GM20000 (cell line): ENCODE data around the gene FBXL2.

Experiments
- DNase-seq: peaks from one replicate; pipeline ENCODE4 v3.0.0; 2012; ENCODE audit warnings: low spot score
- CTCF ChIP-seq: IDR thresholded peaks from 2 replicates; pipeline ENCODE4 v1.5.1; 2012; ENCODE audit warnings: mild to moderate bottlenecking, control low read depth; ENCODE audit errors: extremely low read depth, missing control alignments

The FBXL2 gene

GRCh38 chr3:33339758-33340157 lies 62.5 kb downstream of the FBXL2 start:
- TF ChIP-seq CTCF = no peak
- DNase-seq = no peak

- DNase-seq = no peak
- no peak for TF ChIP-seq CTCF
Observed at GRCh38 chr3:33355611-33356010, 78.4 kb downstream of the FBXL2 start.

GRCh38 chr3:33358172-33358781 lies 81.0 kb downstream of the FBXL2 start:
- DNase-seq = no peak
- no peak for TF ChIP-seq CTCF

GRCh38 chr3:33360136-33360825 lies 83.0 kb downstream of the FBXL2 start:
- no peak for TF ChIP-seq CTCF
- no peak for DNase-seq

GRCh38 chr3:33363113-33363800 lies 86.0 kb downstream of the FBXL2 start:
- TF ChIP-seq CTCF = no peak

GRCh38 chr3:33364060-33364459 lies 86.8 kb downstream of the FBXL2 start:
- DNase-seq = no peak
- no peak for TF ChIP-seq CTCF

More at GRCh38 chr3:33363113-33363800, 86.0 kb downstream of the FBXL2 start:
- DNase-seq = no peak

- TF ChIP-seq CTCF = no peak
- no peak for DNase-seq
Observed at GRCh38 chr3:33364531-33365128, 87.4 kb downstream of the FBXL2 start.
